ENCODE data around the gene ARHGEF6. TPM values are rescaled to one million over a fixed set of nuclear protein-coding genes. Genes with fewer than 3 reads are reported as not detected.

Gene ARHGEF6
- polyA plus RNA-seq, 1 donor from 2014 or later: 1.8 TPM

DNA sequence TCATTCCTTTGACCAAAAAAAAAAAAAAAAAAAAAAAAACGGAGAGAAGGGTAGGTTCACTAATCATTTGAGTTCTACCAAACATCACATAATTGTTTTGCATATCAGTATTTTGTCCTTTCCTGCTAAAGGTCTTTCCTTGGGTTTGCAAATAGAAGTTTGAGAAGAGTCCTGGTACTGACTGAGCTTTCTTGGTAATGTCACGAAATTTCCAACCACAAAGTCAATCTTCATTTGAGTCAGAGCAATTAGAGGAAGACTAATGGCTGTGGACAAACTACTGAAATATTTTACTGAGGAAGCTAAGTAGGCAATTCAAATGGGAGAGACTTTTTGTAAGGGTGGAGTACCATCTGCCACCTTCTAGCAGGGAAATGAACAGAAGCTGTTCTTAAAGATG, 154.5 kb downstream of the ARHGEF6 start:
- Histone ChIP-seq H3K36me3 (ENCODE audit: insufficient read depth, low read length) (no peaks in the 10 kb centered on the region), H4K20me1 (ENCODE audit: insufficient read depth) (no peaks in the 10 kb centered on the region), H3F3A (ENCODE audit: insufficient read depth, low read length, poor library complexity, severe bottlenecking) (no peaks in the 10 kb centered on the region), H2AFZ (ENCODE audit: low read depth, low read length) (no peak overlapping the region), H3K27ac (ENCODE audit: low read length) (no peak overlapping the region), H3K4me3 (ENCODE audit: low read length) (no peak overlapping the region), H3K9me2 (ENCODE audit: insufficient read depth, low read length) (no peaks in the 10 kb centered on the region), H3K4me2 (ENCODE audit: low read length) (no peak overlapping the region), H3K27me3 (ENCODE audit: insufficient read depth, low read depth, low read length) (no peaks in the 10 kb centered on the region), H3K9ac (ENCODE audit: low read length) (no peak overlapping the region), H3K79me2 (replicated peaks; ENCODE audit: insufficient read depth, low read length) (no peaks in the 10 kb centered on the region), H3K9me3 (ENCODE audit: low read length) (no peaks in the 10 kb centered on the region)
- no peak for TF ChIP-seq EP300 (conservative IDR thresholded peaks at IDR 0.05; ENCODE audit: poor library complexity, severe bottlenecking)
- TF ChIP-seq, protein P1, sequence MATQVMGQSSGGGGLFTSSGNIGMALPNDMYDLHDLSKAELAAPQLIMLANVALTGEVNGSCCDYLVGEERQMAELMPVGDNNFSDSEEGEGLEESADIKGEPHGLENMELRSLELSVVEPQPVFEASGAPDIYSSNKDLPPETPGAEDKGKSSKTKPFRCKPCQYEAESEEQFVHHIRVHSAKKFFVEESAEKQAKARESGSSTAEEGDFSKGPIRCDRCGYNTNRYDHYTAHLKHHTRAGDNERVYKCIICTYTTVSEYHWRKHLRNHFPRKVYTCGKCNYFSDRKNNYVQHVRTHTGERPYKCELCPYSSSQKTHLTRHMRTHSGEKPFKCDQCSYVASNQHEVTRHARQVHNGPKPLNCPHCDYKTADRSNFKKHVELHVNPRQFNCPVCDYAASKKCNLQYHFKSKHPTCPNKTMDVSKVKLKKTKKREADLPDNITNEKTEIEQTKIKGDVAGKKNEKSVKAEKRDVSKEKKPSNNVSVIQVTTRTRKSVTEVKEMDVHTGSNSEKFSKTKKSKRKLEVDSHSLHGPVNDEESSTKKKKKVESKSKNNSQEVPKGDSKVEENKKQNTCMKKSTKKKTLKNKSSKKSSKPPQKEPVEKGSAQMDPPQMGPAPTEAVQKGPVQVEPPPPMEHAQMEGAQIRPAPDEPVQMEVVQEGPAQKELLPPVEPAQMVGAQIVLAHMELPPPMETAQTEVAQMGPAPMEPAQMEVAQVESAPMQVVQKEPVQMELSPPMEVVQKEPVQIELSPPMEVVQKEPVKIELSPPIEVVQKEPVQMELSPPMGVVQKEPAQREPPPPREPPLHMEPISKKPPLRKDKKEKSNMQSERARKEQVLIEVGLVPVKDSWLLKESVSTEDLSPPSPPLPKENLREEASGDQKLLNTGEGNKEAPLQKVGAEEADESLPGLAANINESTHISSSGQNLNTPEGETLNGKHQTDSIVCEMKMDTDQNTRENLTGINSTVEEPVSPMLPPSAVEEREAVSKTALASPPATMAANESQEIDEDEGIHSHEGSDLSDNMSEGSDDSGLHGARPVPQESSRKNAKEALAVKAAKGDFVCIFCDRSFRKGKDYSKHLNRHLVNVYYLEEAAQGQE (IDR thresholded peaks at IDR 0.05; ENCODE audit: borderline replicate concordance): no peak
- TF ChIP-seq POLR2AphosphoS5 (IDR thresholded peaks at IDR 0.05): no peak
- TF ChIP-seq MXI1 (conservative IDR thresholded peaks at IDR 0.05; ENCODE audit: poor library complexity, severe bottlenecking): no peak
- TF ChIP-seq SMC3 (conservative IDR thresholded peaks at IDR 0.05; ENCODE audit: poor library complexity): no peak
- no peak for TF ChIP-seq RAD21 (conservative IDR thresholded peaks at IDR 0.05)
- no peak for TF ChIP-seq TAF1 (IDR thresholded peaks at IDR 0.05; ENCODE audit: low read depth)
- TF ChIP-seq, protein P2, sequence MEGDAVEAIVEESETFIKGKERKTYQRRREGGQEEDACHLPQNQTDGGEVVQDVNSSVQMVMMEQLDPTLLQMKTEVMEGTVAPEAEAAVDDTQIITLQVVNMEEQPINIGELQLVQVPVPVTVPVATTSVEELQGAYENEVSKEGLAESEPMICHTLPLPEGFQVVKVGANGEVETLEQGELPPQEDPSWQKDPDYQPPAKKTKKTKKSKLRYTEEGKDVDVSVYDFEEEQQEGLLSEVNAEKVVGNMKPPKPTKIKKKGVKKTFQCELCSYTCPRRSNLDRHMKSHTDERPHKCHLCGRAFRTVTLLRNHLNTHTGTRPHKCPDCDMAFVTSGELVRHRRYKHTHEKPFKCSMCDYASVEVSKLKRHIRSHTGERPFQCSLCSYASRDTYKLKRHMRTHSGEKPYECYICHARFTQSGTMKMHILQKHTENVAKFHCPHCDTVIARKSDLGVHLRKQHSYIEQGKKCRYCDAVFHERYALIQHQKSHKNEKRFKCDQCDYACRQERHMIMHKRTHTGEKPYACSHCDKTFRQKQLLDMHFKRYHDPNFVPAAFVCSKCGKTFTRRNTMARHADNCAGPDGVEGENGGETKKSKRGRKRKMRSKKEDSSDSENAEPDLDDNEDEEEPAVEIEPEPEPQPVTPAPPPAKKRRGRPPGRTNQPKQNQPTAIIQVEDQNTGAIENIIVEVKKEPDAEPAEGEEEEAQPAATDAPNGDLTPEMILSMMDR (IDR thresholded peaks at IDR 0.05; ENCODE audit: poor library complexity, severe bottlenecking): no peak
- TF ChIP-seq EZH2 (IDR thresholded peaks at IDR 0.05; ENCODE audit: borderline replicate concordance, insufficient read depth, low read length, poor library complexity, severe bottlenecking): no peak

DNA sequence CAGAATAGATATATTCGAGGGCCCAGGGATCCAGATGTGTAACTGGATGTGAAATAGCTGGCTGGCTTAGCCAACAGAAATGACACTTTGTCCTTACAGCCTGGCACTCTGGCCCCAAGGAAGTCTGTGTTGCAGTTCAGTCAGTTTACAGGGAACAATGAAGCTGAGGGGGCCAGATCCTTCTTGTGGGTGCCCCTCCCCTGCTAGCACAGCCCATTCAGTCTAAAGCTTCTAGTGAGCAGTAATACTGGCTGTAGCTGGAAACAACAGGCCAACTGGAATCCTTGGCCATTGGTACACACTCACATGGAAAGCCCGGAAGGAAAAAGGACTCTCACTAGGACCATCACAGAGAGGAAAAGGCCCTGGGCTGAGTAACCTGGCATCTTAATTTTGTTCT, 155.5 kb downstream of the ARHGEF6 start:
- H2AFZ ChIP-seq (ENCODE audit: low read depth, low read length): no peak overlapping the region
- no peaks in the 10 kb centered on the region for H4K20me1 ChIP-seq (ENCODE audit: insufficient read depth)
- H3K4me3 ChIP-seq (ENCODE audit: low read length): no peak overlapping the region
- H3K27ac ChIP-seq (ENCODE audit: low read length): no peak overlapping the region
- no peaks in the 10 kb centered on the region for H3K9me3 ChIP-seq (ENCODE audit: low read length)
- no peaks in the 10 kb centered on the region for H3K36me3 ChIP-seq (ENCODE audit: insufficient read depth, low read length)
- H3K9ac ChIP-seq (ENCODE audit: low read length): no peak overlapping the region
- no peaks in the 10 kb centered on the region for H3F3A ChIP-seq (ENCODE audit: insufficient read depth, low read length, poor library complexity, severe bottlenecking)
- H3K27me3 ChIP-seq (ENCODE audit: insufficient read depth, low read depth, low read length): no peaks in the 10 kb centered on the region
- no peak for TF ChIP-seq EP300 (conservative IDR thresholded peaks at IDR 0.05; ENCODE audit: poor library complexity, severe bottlenecking)
- no peak for TF ChIP-seq EZH2 (IDR thresholded peaks at IDR 0.05; ENCODE audit: borderline replicate concordance, insufficient read depth, low read length, poor library complexity, severe bottlenecking)
- no peak overlapping the region for H3K4me2 ChIP-seq (ENCODE audit: low read length)
- no peaks in the 10 kb centered on the region for H3K9me2 ChIP-seq (ENCODE audit: insufficient read depth, low read length)
- no peaks in the 10 kb centered on the region for H3K79me2 ChIP-seq (replicated peaks; ENCODE audit: insufficient read depth, low read length)

DNA sequence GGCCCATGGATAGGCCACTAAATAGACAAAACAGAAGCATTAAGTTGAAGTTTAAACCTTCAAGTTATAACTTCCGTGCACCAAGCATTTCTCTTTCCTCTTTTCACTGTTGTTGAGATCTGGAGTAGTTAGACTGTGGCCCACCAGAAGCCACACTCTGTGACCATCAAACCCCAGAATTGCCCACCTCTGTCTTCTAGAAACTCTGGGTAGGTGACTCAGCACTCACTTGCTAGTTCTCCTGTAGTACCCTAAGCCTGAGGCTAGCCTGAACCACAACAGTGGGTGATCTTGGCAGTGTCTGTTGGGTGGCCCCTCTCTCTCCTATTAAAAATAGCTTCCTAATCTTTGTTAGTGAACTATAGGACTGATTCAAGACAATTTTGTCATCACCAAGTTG, 157.3 kb downstream of the ARHGEF6 start:
- TF ChIP-seq EP300 (conservative IDR thresholded peaks at IDR 0.05; ENCODE audit: poor library complexity, severe bottlenecking): no peak
- TF ChIP-seq TAF1 (IDR thresholded peaks at IDR 0.05; ENCODE audit: low read depth): no peak
- TF ChIP-seq, protein P1 (IDR thresholded peaks at IDR 0.05; ENCODE audit: borderline replicate concordance): no peak
- no peak for TF ChIP-seq MXI1 (conservative IDR thresholded peaks at IDR 0.05; ENCODE audit: poor library complexity, severe bottlenecking)
- TF ChIP-seq, protein P2 (IDR thresholded peaks at IDR 0.05; ENCODE audit: poor library complexity, severe bottlenecking): no peak
- no peak for TF ChIP-seq EZH2 (IDR thresholded peaks at IDR 0.05; ENCODE audit: borderline replicate concordance, insufficient read depth, low read length, poor library complexity, severe bottlenecking)
- TF ChIP-seq SMC3 (conservative IDR thresholded peaks at IDR 0.05; ENCODE audit: poor library complexity): no peak
- TF ChIP-seq RAD21 (conservative IDR thresholded peaks at IDR 0.05): no peak
- no peak for TF ChIP-seq POLR2AphosphoS5 (IDR thresholded peaks at IDR 0.05)
- Histone ChIP-seq H3K9me2 (ENCODE audit: insufficient read depth, low read length) (no peaks in the 10 kb centered on the region), H3K27me3 (ENCODE audit: insufficient read depth, low read depth, low read length) (no peaks in the 10 kb centered on the region)

More for the DNA sequence above, 157.3 kb downstream of the ARHGEF6 start:
- no peak overlapping the region for H3K27ac ChIP-seq (ENCODE audit: low read length)
- no peak overlapping the region for H3K4me3 ChIP-seq (ENCODE audit: low read length)
- no peaks in the 10 kb centered on the region for H4K20me1 ChIP-seq (ENCODE audit: insufficient read depth)
- no peaks in the 10 kb centered on the region for H3K79me2 ChIP-seq (replicated peaks; ENCODE audit: insufficient read depth, low read length)
- H3K36me3 ChIP-seq (ENCODE audit: insufficient read depth, low read length): no peaks in the 10 kb centered on the region
- H2AFZ ChIP-seq (ENCODE audit: low read depth, low read length): no peak overlapping the region
- no peaks in the 10 kb centered on the region for H3K9me3 ChIP-seq (ENCODE audit: low read length)
- H3F3A ChIP-seq (ENCODE audit: insufficient read depth, low read length, poor library complexity, severe bottlenecking): no peaks in the 10 kb centered on the region
- H3K4me2 ChIP-seq (ENCODE audit: low read length): no peak overlapping the region
- no peak overlapping the region for H3K9ac ChIP-seq (ENCODE audit: low read length)
